ENCODE measurements around the gene RAB4B. TPM values are rescaled to one million over a fixed set of nuclear protein-coding genes. Genes with fewer than 3 reads are reported as not detected.
A peak's percentile ranks its signal among the peaks of the same experiment; 100 is the strongest.

Gene RAB4B
- total and polyA plus RNA-seq, 2 experiments from 2014 or later, result 27.4 to 29.0 TPM

GRCh38 chr19:40740747-40741146, 37.3 kb upstream of the RAB4B start:
- H3K79me2 ChIP-seq (replicated peaks; ENCODE audit: insufficient read depth), result no peaks in the 10 kb centered on the region
- H3K27ac Mint-ChIP-seq, result 0 out of 2 replicates have a peak overlapping the region, but pooled peaks have one; percentile 66
- H3K4me1 ChIP-seq (ENCODE audit: insufficient read depth), result peaks cover 10% of the 10 kb centered on the region
- no peaks in the 10 kb centered on the region for H4K20me1 ChIP-seq (replicated peaks; ENCODE audit: insufficient read depth)
- H3K27me3 ChIP-seq (ENCODE audit: insufficient read depth), result no peaks in the 10 kb centered on the region
- no peaks in the 10 kb centered on the region for H3F3A ChIP-seq (replicated peaks; ENCODE audit: low read depth)
- H3K9me2 ChIP-seq (ENCODE audit: insufficient read depth), result no peaks in the 10 kb centered on the region
- 0 out of 3 replicates have a peak, but pooled peaks cover 3% of the 10 kb centered on the region for H3K9me3 Mint-ChIP-seq
- H3K4me3 Mint-ChIP-seq, result no peak overlapping the region
- H3K4me2 ChIP-seq, result no peak overlapping the region
- ATAC-seq (no peak), DNase-seq (ENCODE audit: low spot score) (no peak)
- no peak overlapping the region for H2AFZ ChIP-seq
- H3K36me3 Mint-ChIP-seq (ENCODE audit: low read depth), result peaks cover 26% of the 10 kb centered on the region
- H3K27me3 Mint-ChIP-seq (ENCODE audit: insufficient read depth, low read depth, poor library complexity), result peaks cover 19% of the 10 kb centered on the region
- TF ChIP-seq STAT1 (IDR thresholded peaks at IDR 0.05; ENCODE audit: unreplicated experiment) (no peak), POLR2AphosphoS5 (IDR thresholded peaks at IDR 0.05; ENCODE audit: low read depth) (0 out of 2 replicates have a peak, but pooled peaks have one; percentile 4), ZNF462 (CRISPR knock-in tag; IDR thresholded peaks at IDR 0.05) (no peak)
- peaks cover 15% of the 10 kb centered on the region for H3K4me1 Mint-ChIP-seq
- H3K36me3 ChIP-seq (ENCODE audit: insufficient read depth), result no peaks in the 10 kb centered on the region
- H3K27ac ChIP-seq (ENCODE audit: low read depth), result 0 out of 2 replicates have a peak overlapping the region, but pooled peaks have one; percentile 53
- no peak overlapping the region for H3K4me3 ChIP-seq

GRCh38 chr19:40741527-40742390, 36.3 kb upstream of the RAB4B start:
- ATAC-seq, result no peak; the same call in 2 of the 3 replicates
- peak overlapping the region; percentile 53; the same call in 1 of the 2 replicates for H3K27ac ChIP-seq (ENCODE audit: low read depth)
- peak; percentile 35 for DNase-seq (ENCODE audit: low spot score)

More at GRCh38 chr19:40741527-40742390, 36.3 kb upstream of the RAB4B start:
- no peaks in the 10 kb centered on the region for H4K20me1 ChIP-seq (replicated peaks; ENCODE audit: insufficient read depth)
- Mint-ChIP-seq H3K4me1 (peaks cover 15% of the 10 kb centered on the region), H3K4me3 (no peak overlapping the region), H3K9me3 (0 out of 3 replicates have a peak, but pooled peaks cover 3% of the 10 kb centered on the region), H3K27me3 (ENCODE audit: insufficient read depth, low read depth, poor library complexity) (peaks cover 19% of the 10 kb centered on the region), H3K36me3 (ENCODE audit: low read depth) (peaks cover 24% of the 10 kb centered on the region), H3K27ac (peak overlapping the region; percentile 43; the same call in 1 of the 2 replicates)
- H3K79me2 ChIP-seq (replicated peaks; ENCODE audit: insufficient read depth), result no peaks in the 10 kb centered on the region
- peaks cover 12% of the 10 kb centered on the region for H3K4me1 ChIP-seq (ENCODE audit: insufficient read depth)
- peak in 1 of 2 experiments; percentile 27; a peak in 2 of 4 replicates for TF ChIP-seq CTCF (conservative IDR thresholded peaks at IDR 0.05; ENCODE audit: low read depth in 2 of 2)
- TF ChIP-seq NANOG (IDR thresholded peaks at IDR 0.05; ENCODE audit: borderline replicate concordance), result no peak
- H3F3A ChIP-seq (replicated peaks; ENCODE audit: low read depth), result no peaks in the 10 kb centered on the region
- no peaks in the 10 kb centered on the region for H3K27me3 ChIP-seq (ENCODE audit: insufficient read depth)
- H2AFZ ChIP-seq, result no peak overlapping the region
- no peak overlapping the region for H3K4me3 ChIP-seq
- no peaks in the 10 kb centered on the region for H3K9me2 ChIP-seq (ENCODE audit: insufficient read depth)
- H3K36me3 ChIP-seq (ENCODE audit: insufficient read depth), result no peaks in the 10 kb centered on the region
- H3K4me2 ChIP-seq, result no peak overlapping the region
